H1 (cell line): ENCODE measurements around the gene NCEH1. TPM values are rescaled to one million over a fixed set of nuclear protein-coding genes. Genes with fewer than 3 reads are reported as not detected.

Experiments used
- CTCF ChIA-PET: fragments of 300-600 bp; sonication (Branson Sonifier 250); formaldehyde crosslinking; loops from one replicate; lab custom pipeline; 2021; ENCODE audit not compliant: partially characterized antibody; lab: Charles Lee
- POLR2A ChIA-PET: fragments of 300-600 bp; sonication (Branson Sonifier 250); formaldehyde crosslinking; loops from one replicate; lab custom pipeline; 2021; ENCODE audit warnings: inconsistent platforms; ENCODE audit not compliant: partially characterized antibody; lab: Charles Lee
- DNase-seq, 2 experiments: peaks; one replicate each; pipeline versions ENCODE4 v3.0.0 to v3.0.0-alpha.2; 2010 to 2022; ENCODE audit warnings: low spot score in 2 of 2, low read depth in 1 of 2, mixed read lengths in 1 of 2
- FAIRE-seq: peaks from 2 replicates; lab custom pipeline; 2011; peaks lifted over from hg19 to GRCh38; lab: Jason Lieb, UNC
- H2AFZ ChIP-seq: 2 replicates; pipeline ENCODE4 v1.8.1; 2012; ENCODE audit warnings: low read length, inconsistent platforms
- H2AK5ac ChIP-seq: 2 replicates; pipeline ENCODE4 v1.6.1; 2013; ENCODE audit warnings: low read depth, low read length
- H2BK120ac ChIP-seq: replicated peaks from 2 replicates; pipeline ENCODE3; 2013; ENCODE audit warnings: low read depth, low read length, inconsistent platforms
- H2BK12ac ChIP-seq: 2 replicates; pipeline ENCODE4 v1.6.1; 2013; ENCODE audit warnings: low read depth, low read length
- H2BK15ac ChIP-seq: 2 replicates; pipeline ENCODE4 v1.6.1; 2013; ENCODE audit warnings: low read length
- H2BK20ac ChIP-seq: 2 replicates; pipeline ENCODE4 v1.6.1; 2013; ENCODE audit warnings: low read length
- H2BK5ac ChIP-seq: 2 replicates; pipeline ENCODE4 v1.6.1; 2013; ENCODE audit warnings: low read depth, low read length
- H3K14ac ChIP-seq: 2 replicates; pipeline ENCODE4 v1.6.1; 2013; ENCODE audit warnings: inconsistent platforms; ENCODE audit not compliant: insufficient read length
- H3K18ac ChIP-seq: 2 replicates; pipeline ENCODE4 v1.6.1; 2013; ENCODE audit warnings: low read length; ENCODE audit errors: extremely low read depth
- H3K23ac ChIP-seq: 2 replicates; pipeline ENCODE4 v1.6.1; 2013; ENCODE audit warnings: inconsistent platforms; ENCODE audit not compliant: insufficient read length
- H3K23me2 ChIP-seq: 2 replicates; pipeline ENCODE4 v1.6.1; 2013; ENCODE audit warnings: low read depth, low read length
- H3K27ac ChIP-seq: 2 replicates; pipeline ENCODE4 v1.6.1; 2011; ENCODE audit warnings: low read depth, low read length, inconsistent platforms
- H3K27me3 ChIP-seq, 4 experiments: replicated peaks in 1 of 4; 1 replicate in 1 of 4; 2 replicates in 3 of 4; pipeline versions ENCODE4 v1.6.1 to v1.8.1; 2011 to 2013; ENCODE audit warnings: low read length in 3 of 4, mild to moderate bottlenecking in 3 of 4, inconsistent platforms in 2 of 4, mixed read lengths in 2 of 4, moderate library complexity in 1 of 4; ENCODE audit not compliant: control insufficient read depth in 3 of 4, insufficient read depth in 3 of 4; ENCODE audit errors: extremely low read depth in 1 of 4
- H3K36me3 ChIP-seq, 4 experiments: 2 replicates each; pipeline versions ENCODE4 v1.6.1 to v1.8.1; 2011 to 2013; ENCODE audit warnings: mild to moderate bottlenecking in 4 of 4, low read length in 3 of 4, moderate library complexity in 2 of 4, control low read depth in 1 of 4, inconsistent platforms in 1 of 4; ENCODE audit not compliant: insufficient read depth in 4 of 4, control insufficient read depth in 2 of 4
- H3K4ac ChIP-seq: replicated peaks from 2 replicates; pipeline ENCODE3; 2013; ENCODE audit warnings: low read length, low read depth, mixed read lengths, inconsistent platforms; ENCODE audit not compliant: insufficient read length
- H3K4me1 ChIP-seq, 4 experiments: replicated peaks in 1 of 4; 1 replicate in 1 of 4; 2 replicates in 3 of 4; pipeline versions ENCODE4 v1.6.1 to v1.8.1; 2011 to 2013; ENCODE audit warnings: low read length in 3 of 4, inconsistent platforms in 2 of 4, mixed read lengths in 1 of 4; ENCODE audit not compliant: insufficient read depth in 4 of 4, control insufficient read depth in 3 of 4
- H3K4me2 ChIP-seq, 2 experiments: 2 replicates each; pipeline versions ENCODE4 v1.6.1 to v1.8.1; 2011 to 2013; ENCODE audit warnings: low read depth in 2 of 2, low read length in 2 of 2, control low read depth in 1 of 2, inconsistent platforms in 1 of 2, mild to moderate bottlenecking in 1 of 2; ENCODE audit not compliant: insufficient read depth in 1 of 2
- H3K4me3 ChIP-seq, 4 experiments: fragments of 200-600, 300-600 bp in 1 of 4; sonication (generic), shearing (Covaris generic), sonication (Bioruptor Twin) in 1 of 4; 2 replicates each; pipeline versions ENCODE4 v1.5.1 to v1.8.1; 2011 to 2016; ENCODE audit warnings: low read length in 4 of 4, low read depth in 3 of 4, control low read depth in 2 of 4, inconsistent platforms in 2 of 4, mild to moderate bottlenecking in 2 of 4, mixed read lengths in 1 of 4, moderate library complexity in 1 of 4; ENCODE audit not compliant: insufficient read depth in 2 of 4; ENCODE audit errors: extremely low read depth in 1 of 4
- H3K56ac ChIP-seq: replicated peaks from 2 replicates; pipeline ENCODE3; 2013; ENCODE audit warnings: low read depth, mild to moderate bottlenecking, mixed read lengths, low read length, inconsistent platforms; ENCODE audit not compliant: insufficient read length
- H3K79me1 ChIP-seq: 2 replicates; pipeline ENCODE4 v1.6.1; 2013; ENCODE audit warnings: low read depth, low read length, control low read depth
- H3K79me2 ChIP-seq, 2 experiments: 2 replicates each; pipeline versions ENCODE4 v1.6.1 to v1.8.1; 2012 to 2013; ENCODE audit warnings: low read length in 2 of 2, mild to moderate bottlenecking in 2 of 2, inconsistent platforms in 1 of 2; ENCODE audit not compliant: insufficient read depth in 2 of 2, control insufficient read depth in 1 of 2
- H3K9ac ChIP-seq, 4 experiments: replicated peaks in 1 of 4; 1 replicate in 1 of 4; 2 replicates in 3 of 4; pipeline versions ENCODE4 v1.6.1 to v1.8.1; 2011 to 2013; ENCODE audit warnings: low read depth in 3 of 4, low read length in 3 of 4, control low read depth in 2 of 4, mild to moderate bottlenecking in 2 of 4, moderate library complexity in 2 of 4, inconsistent platforms in 1 of 4; ENCODE audit errors: extremely low read depth in 1 of 4
- H3K9me3 ChIP-seq, 2 experiments: 2 replicates each; pipeline versions ENCODE4 v1.6.1 to v1.8.1; 2012 to 2013; ENCODE audit warnings: mild to moderate bottlenecking in 2 of 2, moderate library complexity in 2 of 2, control low read depth in 1 of 2, inconsistent platforms in 1 of 2, low read depth in 1 of 2, low read length in 1 of 2, mixed read lengths in 1 of 2; ENCODE audit not compliant: insufficient read depth in 2 of 2
- H4K20me1 ChIP-seq, 2 experiments: replicated peaks in 1 of 2; 2 replicates each; pipeline versions ENCODE3 to v1.8.1; 2011 to 2013; ENCODE audit warnings: inconsistent platforms in 2 of 2, low read length in 2 of 2, mild to moderate bottlenecking in 1 of 2; ENCODE audit not compliant: insufficient read depth in 2 of 2, control insufficient read depth in 1 of 2
- H4K5ac ChIP-seq: 2 replicates; pipeline ENCODE4 v1.6.1; 2013; ENCODE audit warnings: low read length, low read depth, mixed read lengths, inconsistent platforms; ENCODE audit not compliant: insufficient read length
- H4K8ac ChIP-seq: 2 replicates; pipeline ENCODE4 v1.8.0; 2013; ENCODE audit warnings: mild to moderate bottlenecking, moderate library complexity, low read length, inconsistent platforms; ENCODE audit not compliant: insufficient read depth; ENCODE audit errors: extremely low read depth
- H4K91ac ChIP-seq: replicated peaks from 2 replicates; pipeline ENCODE3; 2013; ENCODE audit warnings: low read length, mixed read lengths, inconsistent platforms; ENCODE audit not compliant: insufficient read length
- BCL11A ChIP-seq, 2 experiments: IDR thresholded peaks; one replicate each; pipeline ENCODE4 v1.6.1; 2011; ENCODE audit warnings: low read depth in 2 of 2, low read length in 2 of 2, mild to moderate bottlenecking in 2 of 2
- CBX5 ChIP-seq: fragments of 300-800, 300-1000 bp; sonication (generic); IDR thresholded peaks from 2 replicates; pipeline ENCODE4 v1.7.1; 2016; ENCODE audit warnings: antibody characterized with exemption, low read length, low read depth
- CEBPB ChIP-seq: IDR thresholded peaks from 2 replicates; pipeline ENCODE4 v1.6.1; 2012; ENCODE audit warnings: low read depth, low read length
- EP300 ChIP-seq, 2 experiments: IDR thresholded peaks; 1 replicate in 1 of 2; 2 replicates in 1 of 2; pipeline ENCODE4 v1.6.1; 2011 to 2012; ENCODE audit warnings: low read depth in 2 of 2, low read length in 2 of 2, mild to moderate bottlenecking in 2 of 2, borderline replicate concordance in 1 of 2, inconsistent platforms in 1 of 2, moderate library complexity in 1 of 2
- EZH2 ChIP-seq: fragments of 200-600 bp; sonication (generic); IDR thresholded peaks from 2 replicates; pipeline ENCODE4 v1.7.1; 2012; ENCODE audit warnings: low read depth, mild to moderate bottlenecking, moderate library complexity, low read length, inconsistent platforms; ENCODE audit not compliant: severe bottlenecking
- GTF2F1 ChIP-seq: IDR thresholded peaks from 2 replicates; pipeline ENCODE4 v1.6.1; 2012; ENCODE audit warnings: low read depth, low read length, improper control_type of control experiment, borderline replicate concordance
- RAD21 ChIP-seq, 2 experiments: IDR thresholded peaks in 1 of 2; conservative IDR thresholded peaks in 1 of 2; 2 replicates each; pipeline ENCODE4 v1.6.1; 2011; ENCODE audit warnings: low read depth in 2 of 2, low read length in 2 of 2, improper control_type of control experiment in 1 of 2, inconsistent platforms in 1 of 2, mild to moderate bottlenecking in 1 of 2, moderate library complexity in 1 of 2
- SIRT6 ChIP-seq: IDR thresholded peaks from one replicate; pipeline ENCODE4 v1.7.1; 2012; ENCODE audit warnings: low read length, inconsistent platforms
- SP4 ChIP-seq: IDR thresholded peaks from 2 replicates; pipeline ENCODE4 v1.6.1; 2012; ENCODE audit warnings: low read length, inconsistent platforms
- SUZ12 ChIP-seq: fragments of 200-600 bp; sonication (generic); IDR thresholded peaks from 2 replicates; pipeline ENCODE4 v1.6.1; 2012; ENCODE audit warnings: mild to moderate bottlenecking, inconsistent platforms, low read length, moderate library complexity, mixed read lengths
- TAF7 ChIP-seq: optimal IDR thresholded peaks from 2 replicates; pipeline ENCODE3; 2011; ENCODE audit warnings: low read depth, mild to moderate bottlenecking, inconsistent platforms, low read length, moderate library complexity, borderline replicate concordance
- TBP ChIP-seq: IDR thresholded peaks from 2 replicates; pipeline ENCODE4 v1.6.1; 2011; ENCODE audit warnings: low read depth, low read length, improper control_type of control experiment
- WGBS, 2 experiments: shearing (Covaris generic) in 1 of 2; methylation state at CpG; one replicate each; pipeline versions ENCODE4 v1.1.6 to v1.1.7; 2013 to 2015; ENCODE audit warnings: low lambda C conversion rate in 2 of 2, mixed read lengths in 2 of 2, inconsistent platforms in 1 of 2, low coverage in 1 of 2, missing lambda C conversion rate in 1 of 2; ENCODE audit not compliant: insufficient replicate concordance in 2 of 2, insufficient coverage in 1 of 2, insufficient read length in 1 of 2; ENCODE audit errors: extremely low coverage in 1 of 2, missing lambda C conversion rate in 1 of 2; 5-methylcytosine and 5-hydroxymethylcytosine counted together
- polyA plus RNA-seq, 7 experiments: library from polyadenylated mRNA; depleted of rRNA in 3 of 7; stranded (reverse) in 5 of 7; unstranded in 2 of 7; fragments of >200 nt in 5 of 7; fragments of 200-250 nt in 2 of 7; gene quantifications; 1 replicate in 5 of 7; 2 replicates in 1 of 7; 4 replicates in 1 of 7; pipeline versions ENCODE4 v1.2.1 to v1.2.3, GENCODE V29; 2011 to 2013; ENCODE audit warnings: missing spikeins in 2 of 7, mixed read lengths in 2 of 7
- total RNA-seq: library from RNA; stranded (reverse); fragmentation: NEBNext Ultra II Directional; extraction: Animal tissue kit (Norgen Biotek cat#: 25700); gene quantifications from 2 replicates; pipeline ENCODE4 v1.2.1, GENCODE V29; 2021

NCEH1 gene
- total and polyA plus RNA-seq, 2 of the 8 experiments (the other 6 are each of a cell fraction or from before 2014, with no cell fraction given), result 2.2 to 6.4 TPM

GRCh38 chr3:172702256-172702655 lies 8.6 kb downstream of the NCEH1 start:
- H3K79me1 ChIP-seq, result peaks cover 5% of the 10 kb centered on the region; the same call in 1 of the 2 replicates

More at GRCh38 chr3:172702256-172702655, 8.6 kb downstream of the NCEH1 start:
- Histone ChIP-seq H2BK15ac (no peak overlapping the region), H2BK12ac (no peak overlapping the region), H3K36me3 (no peaks in the 10 kb centered on the region), H2BK120ac (no peak overlapping the region), H3K23ac (no peak overlapping the region), H3K18ac (no peak overlapping the region), H4K91ac (no peak overlapping the region), H4K20me1 (peaks cover 0 to 2% of the 10 kb centered on the region in 2 experiments), H3K27ac (no peak overlapping the region), H3K27me3 (no peaks in the 10 kb centered on the region), H3K9ac (no peak overlapping the region), H3K23me2 (no peaks in the 10 kb centered on the region), H3K56ac (no peak overlapping the region), H4K8ac (no peak overlapping the region), H3K14ac (no peak overlapping the region), H3K4me3 (no peak overlapping the region), H3K9me3 (no peaks in the 10 kb centered on the region), H2AK5ac (no peak overlapping the region), H2BK20ac (no peak overlapping the region), H4K5ac (no peak overlapping the region), H3K4ac (no peak overlapping the region), H3K4me2 (no peak overlapping the region), H2AFZ (no peak overlapping the region), H3K79me2 (no peaks in the 10 kb centered on the region), H2BK5ac (no peak overlapping the region), H3K4me1 (peaks cover 0 to 2% (median 0%) of the 10 kb centered on the region in 4 experiments; a peak in 1 of 7 replicates)
- ChIA-PET POLR2A (interaction anchor here (1.2 kb wide), 1 partner anchor 10 kb away, joined by 5 read pairs; no protein-coding TSS in a partner anchor), CTCF (interaction anchor here (1.0 to 3.1 kb wide), 3 partner anchors 9 to 19 kb away, joined by 3 to 15 read pairs (median 4); partner anchors contain the start of gene NCEH1)
- FAIRE-seq (no peak), DNase-seq (no peak)
- WGBS, 2 experiments, result 85% methylated on average over 3 of the region's 3 CpGs; no CpG with 5 or more reads in 1 of the 2 experiments
- TF ChIP-seq SUZ12 (no peak), SP4 (no peak), EZH2 (no peak), TAF7 (no peak), CBX5 (no peak), CEBPB (no peak), TBP (no peak), EP300 (IDR thresholded peaks at IDR 0.05; ENCODE audit: borderline replicate concordance in 1 of 2, low read depth in 2 of 2, low read length in 2 of 2) (no peak), RAD21 (IDR thresholded peaks at IDR 0.05 in 1 of 2, conservative IDR thresholded peaks at IDR 0.05 in 1 of 2; ENCODE audit: low read depth in 2 of 2, low read length in 2 of 2) (no peak), BCL11A (IDR thresholded peaks at IDR 0.05; ENCODE audit: low read depth in 2 of 2, low read length in 2 of 2) (no peak), GTF2F1 (no peak), SIRT6 (no peak)
